ENCODE measurements around the gene THADA.

Gene THADA

GRCh38 chr2:43347746-43348145 lies 248.1 kb downstream of the THADA start:
- no peak for DNase-seq (ENCODE audit: extremely low spot score)
- TF ChIP-seq CTCF (IDR thresholded peaks at IDR 0.05; ENCODE audit: control extremely low read depth, extremely low read depth, low read depth, missing control alignments) = no peak
- ChIA-PET CTCF (interaction anchor here (1.0 kb wide), 1 partner anchor 13 kb away, joined by 3 read pairs; no protein-coding TSS in a partner anchor), POLR2A (no interaction called here)

GRCh38 chr2:43346602-43347567 lies 249.0 kb downstream of the THADA start:
- ChIA-PET POLR2A (no interaction called here), CTCF (interaction anchor here (0.9 to 2.1 kb wide), 3 partner anchors 20 to 117 kb away, joined by 3 to 5 read pairs (median 3); no protein-coding TSS in a partner anchor)
- no peak for TF ChIP-seq CTCF (IDR thresholded peaks at IDR 0.05; ENCODE audit: control extremely low read depth, extremely low read depth, low read depth, missing control alignments)
- no peak for DNase-seq (ENCODE audit: extremely low spot score)

- ChIA-PET CTCF (interaction anchor here (0.9 to 2.1 kb wide), 3 partner anchors 19 to 118 kb away, joined by 3 to 5 read pairs (median 3); no protein-coding TSS in a partner anchor), POLR2A (no interaction called here)
- TF ChIP-seq CTCF (IDR thresholded peaks at IDR 0.05; ENCODE audit: control extremely low read depth, extremely low read depth, low read depth, missing control alignments) = no peak
- no peak for DNase-seq (ENCODE audit: extremely low spot score)
Observed at GRCh38 chr2:43345872-43346271, 250.0 kb downstream of the THADA start.

- ChIA-PET CTCF (interaction anchor here (2.1 kb wide), 1 partner anchor 19 kb away, joined by 5 read pairs; no protein-coding TSS in a partner anchor), POLR2A (no interaction called here)
- DNase-seq (ENCODE audit: extremely low spot score) = no peak
- TF ChIP-seq CTCF (IDR thresholded peaks at IDR 0.05; ENCODE audit: control extremely low read depth, extremely low read depth, low read depth, missing control alignments) = no peak
Observed at GRCh38 chr2:43345391-43345813, 250.4 kb downstream of the THADA start.

- CTCF ChIA-PET = interaction anchor here (0.8 to 2.1 kb wide), 2 partner anchors 18 to 36 kb away, joined by 3 to 5 read pairs; no protein-coding TSS in a partner anchor
- no peak for TF ChIP-seq CTCF (IDR thresholded peaks at IDR 0.05; ENCODE audit: control extremely low read depth, extremely low read depth, low read depth, missing control alignments)
- POLR2A ChIA-PET = no interaction called here
- DNase-seq (ENCODE audit: extremely low spot score) = no peak
Observed at GRCh38 chr2:43344868-43345373, 250.9 kb downstream of the THADA start.

- POLR2A ChIA-PET = no interaction called here
- CTCF ChIA-PET = no interaction called here
- no peak for TF ChIP-seq CTCF (IDR thresholded peaks at IDR 0.05; ENCODE audit: control extremely low read depth, extremely low read depth, low read depth, missing control alignments)
- no peak for DNase-seq (ENCODE audit: extremely low spot score)
Observed at GRCh38 chr2:43343573-43344304, 252.1 kb downstream of the THADA start.
